PC-3 (cell line): Measurements from ENCODE around the gene TNNC1. TPM values are rescaled to one million over a fixed set of nuclear protein-coding genes. Genes with fewer than 3 reads are reported as not detected.
A peak's percentile ranks its signal among the peaks of the same experiment; 100 is the strongest.

Source experiments
- ATAC-seq: fragments of 200-7000 bp; cut with Tn5 transposase; 2 replicates; pipeline ENCODE4 v1.9.1; 2020; ENCODE audit warnings: mild to moderate bottlenecking, moderate library complexity
- BruUV-seq: library from RNA; stranded (reverse); fragments of 400-500 nt; replicated peaks from 2 replicates; lab custom pipeline; 2021; lab: Mats Ljungman, UMichigan
- CTCF ChIA-PET: fragments of 300-600 bp; sonication (Branson Sonifier 250); formaldehyde crosslinking; loops from one replicate; lab custom pipeline; 2022; ENCODE audit warnings: antibody characterized with exemption; lab: Charles Lee
- POLR2A ChIA-PET: fragments of 300-600 bp; sonication (Branson Sonifier 250); formaldehyde crosslinking; loops from one replicate; lab custom pipeline; 2022; ENCODE audit warnings: antibody characterized with exemption; ENCODE audit not compliant: unreplicated experiment; lab: Charles Lee
- DNase-seq: peaks from one replicate; pipeline ENCODE4 v3.0.0-alpha.2; 2015
- H2AFZ ChIP-seq: fragments of 300-600 bp; sonication (generic); 2 replicates; pipeline ENCODE4 v1.6.0; 2016; ENCODE audit warnings: antibody characterized with exemption, low read length
- H3F3A ChIP-seq: fragments of 300-600 bp; sonication (generic); one replicate; pipeline ENCODE4 v1.6.0; 2017; ENCODE audit warnings: antibody characterized with exemption, low read length, control low read depth, mild to moderate bottlenecking; ENCODE audit not compliant: unreplicated experiment
- H3K27ac ChIP-seq: fragments of 300-600 bp; sonication (generic); 2 replicates; pipeline ENCODE4 v1.5.1; 2016; ENCODE audit warnings: mild to moderate bottlenecking, low read length
- H3K27me3 ChIP-seq: fragments of 300-600 bp; sonication (generic); 2 replicates; pipeline ENCODE4 v1.6.1; 2016; ENCODE audit warnings: low read length, mixed read lengths
- H3K36me3 ChIP-seq: fragments of 300-600 bp; sonication (generic); 2 replicates; pipeline ENCODE4 v1.6.1; 2016; ENCODE audit warnings: low read depth, mixed run types, low read length, mixed read lengths
- H3K4me1 ChIP-seq: fragments of 300-600 bp; sonication (generic); 2 replicates; pipeline ENCODE4 v1.5.1; 2016; ENCODE audit warnings: low read length; ENCODE audit not compliant: insufficient read depth
- H3K4me2 ChIP-seq: fragments of 300-600 bp; sonication (generic); 2 replicates; pipeline ENCODE4 v1.6.0; 2016; ENCODE audit warnings: low read length
- H3K4me3 ChIP-seq: fragments of 300-600 bp; sonication (generic); 2 replicates; pipeline ENCODE4 v1.5.1; 2016; ENCODE audit warnings: mild to moderate bottlenecking, low read length, mixed read lengths
- H3K79me2 ChIP-seq: fragments of 300-600 bp; sonication (generic); 2 replicates; pipeline ENCODE4 v1.6.1; 2017; ENCODE audit warnings: low read length, mixed read lengths
- H3K9ac ChIP-seq: fragments of 300-600 bp; sonication (generic); 2 replicates; pipeline ENCODE4 v1.6.0; 2016; ENCODE audit warnings: mild to moderate bottlenecking, low read length
- H3K9me2 ChIP-seq: fragments of 300-600 bp; sonication (generic); replicated peaks from 2 replicates; pipeline ENCODE4 v1.6.1; 2016; ENCODE audit warnings: mixed run types, low read length, mixed read lengths
- H3K9me3 ChIP-seq: fragments of 300-600 bp; sonication (generic); 2 replicates; pipeline ENCODE4 v1.6.1; 2016; ENCODE audit warnings: low read length, mixed read lengths
- H4K20me1 ChIP-seq: fragments of 300-600 bp; sonication (generic); 2 replicates; pipeline ENCODE4 v1.6.1; 2016; ENCODE audit warnings: low read length, mixed read lengths
- CTCF ChIP-seq: fragments of 300-600 bp; sonication (generic); conservative IDR thresholded peaks from 2 replicates; pipeline ENCODE4 v1.5.1; 2017; ENCODE audit warnings: antibody characterized with exemption, low read depth, mild to moderate bottlenecking, low read length
- EZH2 ChIP-seq: fragments of 300-600 bp; sonication (generic); IDR thresholded peaks from one replicate; pipeline ENCODE4 v1.6.1; 2017; ENCODE audit warnings: antibody characterized with exemption, mild to moderate bottlenecking, low read length; ENCODE audit not compliant: unreplicated experiment
- EZH2phosphoT487 ChIP-seq: fragments of 300-600 bp; sonication (generic); IDR thresholded peaks from 2 replicates; pipeline ENCODE4 v1.6.1; 2018; ENCODE audit warnings: mild to moderate bottlenecking, antibody characterized with exemption, low read length, borderline replicate concordance
- intact Hi-C: fragments of 100-400 bp; cut with micrococcal nuclease; formaldehyde crosslinking; loops from 2 replicates; pipeline ENCODE4 v1.9.0; 2023
- total RNA-seq: library from RNA; depleted of rRNA; stranded (reverse); fragments of >200 nt; gene quantifications from 2 replicates; pipeline ENCODE4 v1.2.3, GENCODE V29; 2014

Gene TNNC1
- total RNA-seq, 1 experiment from 2014 or later, result 4.9 TPM

- peaks cover 12% of the 10 kb centered on the region; the same call in 1 of the 2 replicates for H3K36me3 ChIP-seq
- H3K9ac ChIP-seq, result no peak overlapping the region
- no peaks in the 10 kb centered on the region for H3K9me2 ChIP-seq
- no peaks in the 10 kb centered on the region for H4K20me1 ChIP-seq
- ATAC-seq (no peak), DNase-seq (no peak)
- H3K27me3 ChIP-seq, result no peaks in the 10 kb centered on the region
- H3K4me2 ChIP-seq, result no peak overlapping the region
- TF ChIP-seq EZH2 (no peak), EZH2phosphoT487 (no peak), CTCF (no peak)
- intact Hi-C loops, result no loop called here
- H3F3A ChIP-seq, result no peaks in the 10 kb centered on the region
- H2AFZ ChIP-seq, result no peak overlapping the region
- CTCF ChIA-PET, result no interaction called here
- BruUV-seq, result no TSS peak
- no peaks in the 10 kb centered on the region for H3K79me2 ChIP-seq
- no peaks in the 10 kb centered on the region for H3K4me1 ChIP-seq
- H3K9me3 ChIP-seq, result no peaks in the 10 kb centered on the region
- POLR2A ChIA-PET, result no interaction called here
- H3K27ac ChIP-seq, result no peak overlapping the region
- H3K4me3 ChIP-seq, result no peak overlapping the region
Observed at GRCh38 chr3:52494445-52494844, 40.6 kb upstream of the TNNC1 start.

GRCh38 chr3:52493232-52494017 is 39.6 kb upstream of the TNNC1 start:
- TF ChIP-seq EZH2phosphoT487, result no peak
- TF ChIP-seq EZH2, result no peak
- TF ChIP-seq CTCF, result no peak
- no peak for DNase-seq
- CTCF ChIA-PET, result no interaction called here
- no peak overlapping the region for H3K4me3 ChIP-seq
- no peak overlapping the region for H3K4me2 ChIP-seq
- H3K27ac ChIP-seq, result no peak overlapping the region
- no peaks in the 10 kb centered on the region for H3K9me3 ChIP-seq
- no peak overlapping the region for H2AFZ ChIP-seq
- no peaks in the 10 kb centered on the region for H3K79me2 ChIP-seq
- no peak overlapping the region for H3K9ac ChIP-seq
- no TSS peak for BruUV-seq
- H3F3A ChIP-seq, result no peaks in the 10 kb centered on the region
- intact Hi-C loops, result no loop called here
- H3K4me1 ChIP-seq, result no peaks in the 10 kb centered on the region
- H3K9me2 ChIP-seq, result no peaks in the 10 kb centered on the region
- H3K27me3 ChIP-seq, result no peaks in the 10 kb centered on the region
- ATAC-seq, result peak; percentile 25; the same call in 1 of the 2 replicates
- POLR2A ChIA-PET, result no interaction called here
- peaks cover 12% of the 10 kb centered on the region; the same call in 1 of the 2 replicates for H3K36me3 ChIP-seq
- no peaks in the 10 kb centered on the region for H4K20me1 ChIP-seq

GRCh38 chr3:52492059-52492458 is 38.2 kb upstream of the TNNC1 start:
- Histone ChIP-seq H3K79me2 (no peaks in the 10 kb centered on the region), H3K4me1 (no peaks in the 10 kb centered on the region), H3K27me3 (no peaks in the 10 kb centered on the region), H2AFZ (no peak overlapping the region), H3K9me2 (no peaks in the 10 kb centered on the region), H3K36me3 (peaks cover 13% of the 10 kb centered on the region; the same call in 1 of the 2 replicates), H3K4me3 (no peak overlapping the region), H3K9ac (no peak overlapping the region), H3K4me2 (no peak overlapping the region), H3K27ac (no peak overlapping the region), H3F3A (no peaks in the 10 kb centered on the region), H3K9me3 (no peaks in the 10 kb centered on the region), H4K20me1 (no peaks in the 10 kb centered on the region)
- POLR2A ChIA-PET, result no interaction called here
- no peak for ATAC-seq
- DNase-seq, result no peak
- no TSS peak for BruUV-seq
- no peak for TF ChIP-seq EZH2
- no peak for TF ChIP-seq CTCF
- TF ChIP-seq EZH2phosphoT487, result no peak
- intact Hi-C loops, result no loop called here
- CTCF ChIA-PET, result no interaction called here
